ENCODE results near the gene ZNF606.

ZNF606 gene

GRCh38 chr19:58034477-58034793 is 31.8 kb upstream of the ZNF606 start:
- H3K27me3 ChIP-seq (ENCODE audit: insufficient read depth, poor library complexity, severe bottlenecking), result no peaks in the 10 kb centered on the region
- peaks cover 4% of the 10 kb centered on the region for H3K9me3 ChIP-seq (ENCODE audit: severe bottlenecking)
- no peaks in the 10 kb centered on the region for H3K36me3 ChIP-seq (ENCODE audit: low read depth)
- no peak overlapping the region for H3K27ac ChIP-seq (ENCODE audit: poor library complexity, severe bottlenecking)
- DNase-seq (ENCODE audit: low spot score), result no peak
- TF ChIP-seq CTCF (IDR thresholded peaks at IDR 0.05; ENCODE audit: poor library complexity, severe bottlenecking), result no peak
- H3K4me1 ChIP-seq (ENCODE audit: insufficient read depth, poor library complexity, severe bottlenecking), result no peaks in the 10 kb centered on the region
- no peak for ATAC-seq (ENCODE audit: low read depth)
- H3K4me3 ChIP-seq (ENCODE audit: severe bottlenecking), result peak overlapping the region; percentile 38

GRCh38 chr19:58033741-58034476 is 31.3 kb upstream of the ZNF606 start, which contains the start of gene ZSCAN1:
Gene ZSCAN1, plus strand, starts transcription at chr19:58034025. Its CDS starts 3,812 bp downstream, at chr19:58037837.
- Histone ChIP-seq H3K9me3 (ENCODE audit: severe bottlenecking) (peaks cover 4% of the 10 kb centered on the region), H3K27ac (ENCODE audit: poor library complexity, severe bottlenecking) (no peak within 1 kb of the TSS), H3K4me1 (ENCODE audit: insufficient read depth, poor library complexity, severe bottlenecking) (no peaks in the 10 kb centered on the region), H3K4me3 (ENCODE audit: severe bottlenecking) (peak within 1 kb of the TSS; percentile 38), H3K27me3 (ENCODE audit: insufficient read depth, poor library complexity, severe bottlenecking) (no peaks in the 10 kb centered on the region), H3K36me3 (ENCODE audit: low read depth) (no peaks in the 10 kb centered on the region)
- DNase-seq (ENCODE audit: low spot score) (no peak), ATAC-seq (ENCODE audit: low read depth) (peak; percentile 75)
- TF ChIP-seq CTCF (IDR thresholded peaks at IDR 0.05; ENCODE audit: poor library complexity, severe bottlenecking), result no peak

- H3K4me3 ChIP-seq (ENCODE audit: severe bottlenecking), result no peak overlapping the region
- H3K27me3 ChIP-seq (ENCODE audit: insufficient read depth, poor library complexity, severe bottlenecking), result no peaks in the 10 kb centered on the region
- no peak for TF ChIP-seq CTCF (IDR thresholded peaks at IDR 0.05; ENCODE audit: poor library complexity, severe bottlenecking)
- DNase-seq (ENCODE audit: low spot score) (no peak), ATAC-seq (ENCODE audit: low read depth) (no peak)
- no peaks in the 10 kb centered on the region for H3K36me3 ChIP-seq (ENCODE audit: low read depth)
- no peak overlapping the region for H3K27ac ChIP-seq (ENCODE audit: poor library complexity, severe bottlenecking)
- peaks cover 6% of the 10 kb centered on the region for H3K9me3 ChIP-seq (ENCODE audit: severe bottlenecking)
- H3K4me1 ChIP-seq (ENCODE audit: insufficient read depth, poor library complexity, severe bottlenecking), result no peaks in the 10 kb centered on the region
Observed at GRCh38 chr19:58024661-58025060, 22.0 kb upstream of the ZNF606 start.

GRCh38 chr19:58022283-58022660 is 19.7 kb upstream of the ZNF606 start:
- Histone ChIP-seq H3K4me3 (ENCODE audit: severe bottlenecking) (no peak overlapping the region), H3K27ac (ENCODE audit: poor library complexity, severe bottlenecking) (no peak overlapping the region), H3K4me1 (ENCODE audit: insufficient read depth, poor library complexity, severe bottlenecking) (no peaks in the 10 kb centered on the region), H3K9me3 (ENCODE audit: severe bottlenecking) (peaks cover 6% of the 10 kb centered on the region), H3K27me3 (ENCODE audit: insufficient read depth, poor library complexity, severe bottlenecking) (no peaks in the 10 kb centered on the region), H3K36me3 (ENCODE audit: low read depth) (no peaks in the 10 kb centered on the region)
- TF ChIP-seq CTCF (IDR thresholded peaks at IDR 0.05; ENCODE audit: poor library complexity, severe bottlenecking), result no peak
- no peak for DNase-seq (ENCODE audit: low spot score)
- ATAC-seq (ENCODE audit: low read depth), result no peak

GRCh38 chr19:58021541-58022282 is 19.1 kb upstream of the ZNF606 start:
- H3K27ac ChIP-seq (ENCODE audit: poor library complexity, severe bottlenecking), result no peak overlapping the region
- no peaks in the 10 kb centered on the region for H3K36me3 ChIP-seq (ENCODE audit: low read depth)
- peaks cover 6% of the 10 kb centered on the region for H3K9me3 ChIP-seq (ENCODE audit: severe bottlenecking)
- H3K4me3 ChIP-seq (ENCODE audit: severe bottlenecking), result no peak overlapping the region
- DNase-seq (ENCODE audit: low spot score), result no peak
- no peaks in the 10 kb centered on the region for H3K4me1 ChIP-seq (ENCODE audit: insufficient read depth, poor library complexity, severe bottlenecking)
- peak; percentile 31 for TF ChIP-seq CTCF (IDR thresholded peaks at IDR 0.05; ENCODE audit: poor library complexity, severe bottlenecking)
- peak; percentile 45; the same call in 2 of the 3 replicates for ATAC-seq (ENCODE audit: low read depth)
- no peaks in the 10 kb centered on the region for H3K27me3 ChIP-seq (ENCODE audit: insufficient read depth, poor library complexity, severe bottlenecking)

Data from RWPE2 (cell line).